H1 (cell line): ENCODE measurements around the gene SOX30. TPM values are rescaled to one million over a fixed set of nuclear protein-coding genes. Genes with fewer than 3 reads are reported as not detected.

Source experiments
- CTCF ChIA-PET: fragments of 300-600 bp; sonication (Branson Sonifier 250); formaldehyde crosslinking; loops from one replicate; lab custom pipeline; 2021; ENCODE audit not compliant: partially characterized antibody; lab: Charles Lee
- POLR2A ChIA-PET: fragments of 300-600 bp; sonication (Branson Sonifier 250); formaldehyde crosslinking; loops from one replicate; lab custom pipeline; 2021; ENCODE audit warnings: inconsistent platforms; ENCODE audit not compliant: partially characterized antibody; lab: Charles Lee
- DNase-seq, 2 experiments: peaks; one replicate each; pipeline versions ENCODE4 v3.0.0 to v3.0.0-alpha.2; 2010 to 2022; ENCODE audit warnings: low spot score in 2 of 2, low read depth in 1 of 2, mixed read lengths in 1 of 2
- FAIRE-seq: peaks from 2 replicates; lab custom pipeline; 2011; peaks lifted over from hg19 to GRCh38; lab: Jason Lieb, UNC
- H2AFZ ChIP-seq: 2 replicates; pipeline ENCODE4 v1.8.1; 2012; ENCODE audit warnings: low read length, inconsistent platforms
- H2AK5ac ChIP-seq: 2 replicates; pipeline ENCODE4 v1.6.1; 2013; ENCODE audit warnings: low read depth, low read length
- H2BK120ac ChIP-seq: replicated peaks from 2 replicates; pipeline ENCODE3; 2013; ENCODE audit warnings: low read depth, low read length, inconsistent platforms
- H2BK12ac ChIP-seq: 2 replicates; pipeline ENCODE4 v1.6.1; 2013; ENCODE audit warnings: low read depth, low read length
- H2BK15ac ChIP-seq: 2 replicates; pipeline ENCODE4 v1.6.1; 2013; ENCODE audit warnings: low read length
- H2BK20ac ChIP-seq: 2 replicates; pipeline ENCODE4 v1.6.1; 2013; ENCODE audit warnings: low read length
- H2BK5ac ChIP-seq: 2 replicates; pipeline ENCODE4 v1.6.1; 2013; ENCODE audit warnings: low read depth, low read length
- H3K14ac ChIP-seq: 2 replicates; pipeline ENCODE4 v1.6.1; 2013; ENCODE audit warnings: inconsistent platforms; ENCODE audit not compliant: insufficient read length
- H3K18ac ChIP-seq: 2 replicates; pipeline ENCODE4 v1.6.1; 2013; ENCODE audit warnings: low read length; ENCODE audit errors: extremely low read depth
- H3K23ac ChIP-seq: 2 replicates; pipeline ENCODE4 v1.6.1; 2013; ENCODE audit warnings: inconsistent platforms; ENCODE audit not compliant: insufficient read length
- H3K23me2 ChIP-seq: 2 replicates; pipeline ENCODE4 v1.6.1; 2013; ENCODE audit warnings: low read depth, low read length
- H3K27ac ChIP-seq: 2 replicates; pipeline ENCODE4 v1.6.1; 2011; ENCODE audit warnings: low read depth, low read length, inconsistent platforms
- H3K27me3 ChIP-seq, 4 experiments: replicated peaks in 1 of 4; 1 replicate in 1 of 4; 2 replicates in 3 of 4; pipeline versions ENCODE4 v1.6.1 to v1.8.1; 2011 to 2013; ENCODE audit warnings: low read length in 3 of 4, mild to moderate bottlenecking in 3 of 4, inconsistent platforms in 2 of 4, mixed read lengths in 2 of 4, moderate library complexity in 1 of 4; ENCODE audit not compliant: control insufficient read depth in 3 of 4, insufficient read depth in 3 of 4; ENCODE audit errors: extremely low read depth in 1 of 4
- H3K36me3 ChIP-seq, 4 experiments: 2 replicates each; pipeline versions ENCODE4 v1.6.1 to v1.8.1; 2011 to 2013; ENCODE audit warnings: mild to moderate bottlenecking in 4 of 4, low read length in 3 of 4, moderate library complexity in 2 of 4, control low read depth in 1 of 4, inconsistent platforms in 1 of 4; ENCODE audit not compliant: insufficient read depth in 4 of 4, control insufficient read depth in 2 of 4
- H3K4ac ChIP-seq: replicated peaks from 2 replicates; pipeline ENCODE3; 2013; ENCODE audit warnings: low read length, low read depth, mixed read lengths, inconsistent platforms; ENCODE audit not compliant: insufficient read length
- H3K4me1 ChIP-seq, 4 experiments: replicated peaks in 1 of 4; 1 replicate in 1 of 4; 2 replicates in 3 of 4; pipeline versions ENCODE4 v1.6.1 to v1.8.1; 2011 to 2013; ENCODE audit warnings: low read length in 3 of 4, inconsistent platforms in 2 of 4, mixed read lengths in 1 of 4; ENCODE audit not compliant: insufficient read depth in 4 of 4, control insufficient read depth in 3 of 4
- H3K4me2 ChIP-seq, 2 experiments: 2 replicates each; pipeline versions ENCODE4 v1.6.1 to v1.8.1; 2011 to 2013; ENCODE audit warnings: low read depth in 2 of 2, low read length in 2 of 2, control low read depth in 1 of 2, inconsistent platforms in 1 of 2, mild to moderate bottlenecking in 1 of 2; ENCODE audit not compliant: insufficient read depth in 1 of 2
- H3K4me3 ChIP-seq, 4 experiments: fragments of 200-600, 300-600 bp in 1 of 4; sonication (generic), shearing (Covaris generic), sonication (Bioruptor Twin) in 1 of 4; 2 replicates each; pipeline versions ENCODE4 v1.5.1 to v1.8.1; 2011 to 2016; ENCODE audit warnings: low read length in 4 of 4, low read depth in 3 of 4, control low read depth in 2 of 4, inconsistent platforms in 2 of 4, mild to moderate bottlenecking in 2 of 4, mixed read lengths in 1 of 4, moderate library complexity in 1 of 4; ENCODE audit not compliant: insufficient read depth in 2 of 4; ENCODE audit errors: extremely low read depth in 1 of 4
- H3K56ac ChIP-seq: replicated peaks from 2 replicates; pipeline ENCODE3; 2013; ENCODE audit warnings: low read depth, mild to moderate bottlenecking, mixed read lengths, low read length, inconsistent platforms; ENCODE audit not compliant: insufficient read length
- H3K79me1 ChIP-seq: 2 replicates; pipeline ENCODE4 v1.6.1; 2013; ENCODE audit warnings: low read depth, low read length, control low read depth
- H3K79me2 ChIP-seq, 2 experiments: 2 replicates each; pipeline versions ENCODE4 v1.6.1 to v1.8.1; 2012 to 2013; ENCODE audit warnings: low read length in 2 of 2, mild to moderate bottlenecking in 2 of 2, inconsistent platforms in 1 of 2; ENCODE audit not compliant: insufficient read depth in 2 of 2, control insufficient read depth in 1 of 2
- H3K9ac ChIP-seq, 4 experiments: replicated peaks in 1 of 4; 1 replicate in 1 of 4; 2 replicates in 3 of 4; pipeline versions ENCODE4 v1.6.1 to v1.8.1; 2011 to 2013; ENCODE audit warnings: low read depth in 3 of 4, low read length in 3 of 4, control low read depth in 2 of 4, mild to moderate bottlenecking in 2 of 4, moderate library complexity in 2 of 4, inconsistent platforms in 1 of 4; ENCODE audit errors: extremely low read depth in 1 of 4
- H3K9me3 ChIP-seq, 2 experiments: 2 replicates each; pipeline versions ENCODE4 v1.6.1 to v1.8.1; 2012 to 2013; ENCODE audit warnings: mild to moderate bottlenecking in 2 of 2, moderate library complexity in 2 of 2, control low read depth in 1 of 2, inconsistent platforms in 1 of 2, low read depth in 1 of 2, low read length in 1 of 2, mixed read lengths in 1 of 2; ENCODE audit not compliant: insufficient read depth in 2 of 2
- H4K20me1 ChIP-seq, 2 experiments: replicated peaks in 1 of 2; 2 replicates each; pipeline versions ENCODE3 to v1.8.1; 2011 to 2013; ENCODE audit warnings: inconsistent platforms in 2 of 2, low read length in 2 of 2, mild to moderate bottlenecking in 1 of 2; ENCODE audit not compliant: insufficient read depth in 2 of 2, control insufficient read depth in 1 of 2
- H4K5ac ChIP-seq: 2 replicates; pipeline ENCODE4 v1.6.1; 2013; ENCODE audit warnings: low read length, low read depth, mixed read lengths, inconsistent platforms; ENCODE audit not compliant: insufficient read length
- H4K8ac ChIP-seq: 2 replicates; pipeline ENCODE4 v1.8.0; 2013; ENCODE audit warnings: mild to moderate bottlenecking, moderate library complexity, low read length, inconsistent platforms; ENCODE audit not compliant: insufficient read depth; ENCODE audit errors: extremely low read depth
- H4K91ac ChIP-seq: replicated peaks from 2 replicates; pipeline ENCODE3; 2013; ENCODE audit warnings: low read length, mixed read lengths, inconsistent platforms; ENCODE audit not compliant: insufficient read length
- BCL11A ChIP-seq, 2 experiments: IDR thresholded peaks; one replicate each; pipeline ENCODE4 v1.6.1; 2011; ENCODE audit warnings: low read depth in 2 of 2, low read length in 2 of 2, mild to moderate bottlenecking in 2 of 2
- CTBP2 ChIP-seq: IDR thresholded peaks from 2 replicates; pipeline ENCODE4 v1.7.0; 2011; ENCODE audit warnings: borderline replicate concordance, mild to moderate bottlenecking, moderate library complexity, mixed read lengths, low read length; ENCODE audit not compliant: insufficient read depth, insufficient read length
- HDAC2 ChIP-seq, 2 experiments: fragments of 300-600 bp in 1 of 2; sonication (generic) in 1 of 2; IDR thresholded peaks; 2 replicates each; pipeline ENCODE4 v1.6.1; 2011 to 2012; ENCODE audit warnings: low read depth in 2 of 2, low read length in 2 of 2, mild to moderate bottlenecking in 2 of 2, moderate library complexity in 2 of 2, borderline replicate concordance in 1 of 2, inconsistent platforms in 1 of 2
- JUN ChIP-seq: IDR thresholded peaks from 2 replicates; pipeline ENCODE4 v1.6.1; 2011; ENCODE audit warnings: low read depth, mild to moderate bottlenecking, improper control_type of control experiment, low read length
- POLR2A ChIP-seq, 2 experiments: IDR thresholded peaks; 1 replicate in 1 of 2; 2 replicates in 1 of 2; pipeline ENCODE4 v1.6.1; 2011; ENCODE audit warnings: low read depth in 2 of 2, low read length in 2 of 2, mild to moderate bottlenecking in 2 of 2; ENCODE audit errors: control extremely low read depth in 1 of 2
- POU5F1 ChIP-seq: IDR thresholded peaks from 2 replicates; pipeline ENCODE4 v1.6.1; 2011; ENCODE audit warnings: low read depth, mild to moderate bottlenecking, low read length, moderate library complexity
- SIRT6 ChIP-seq: IDR thresholded peaks from one replicate; pipeline ENCODE4 v1.7.1; 2012; ENCODE audit warnings: low read length, inconsistent platforms
- TAF7 ChIP-seq: optimal IDR thresholded peaks from 2 replicates; pipeline ENCODE3; 2011; ENCODE audit warnings: low read depth, mild to moderate bottlenecking, inconsistent platforms, low read length, moderate library complexity, borderline replicate concordance
- TCF12 ChIP-seq: IDR thresholded peaks from 2 replicates; pipeline ENCODE4 v1.6.1; 2011; ENCODE audit warnings: low read depth, mild to moderate bottlenecking, low read length
- YY1 ChIP-seq: IDR thresholded peaks from 2 replicates; pipeline ENCODE4 v1.6.1; 2011; ENCODE audit warnings: low read depth, mild to moderate bottlenecking, low read length
- WGBS, 2 experiments: shearing (Covaris generic) in 1 of 2; methylation state at CpG; one replicate each; pipeline versions ENCODE4 v1.1.6 to v1.1.7; 2013 to 2015; ENCODE audit warnings: low lambda C conversion rate in 2 of 2, mixed read lengths in 2 of 2, inconsistent platforms in 1 of 2, low coverage in 1 of 2, missing lambda C conversion rate in 1 of 2; ENCODE audit not compliant: insufficient replicate concordance in 2 of 2, insufficient coverage in 1 of 2, insufficient read length in 1 of 2; ENCODE audit errors: extremely low coverage in 1 of 2, missing lambda C conversion rate in 1 of 2; 5-methylcytosine and 5-hydroxymethylcytosine counted together
- polyA plus RNA-seq, 7 experiments: library from polyadenylated mRNA; depleted of rRNA in 3 of 7; stranded (reverse) in 5 of 7; unstranded in 2 of 7; fragments of >200 nt in 5 of 7; fragments of 200-250 nt in 2 of 7; gene quantifications; 1 replicate in 5 of 7; 2 replicates in 1 of 7; 4 replicates in 1 of 7; pipeline versions ENCODE4 v1.2.1 to v1.2.3, GENCODE V29; 2011 to 2013; ENCODE audit warnings: missing spikeins in 2 of 7, mixed read lengths in 2 of 7
- total RNA-seq: library from RNA; stranded (reverse); fragmentation: NEBNext Ultra II Directional; extraction: Animal tissue kit (Norgen Biotek cat#: 25700); gene quantifications from 2 replicates; pipeline ENCODE4 v1.2.1, GENCODE V29; 2021
- TF ChIP-seq, protein P1 (sequence below): IDR thresholded peaks from 2 replicates; pipeline ENCODE4 v1.6.1; 2012; ENCODE audit warnings: inconsistent platforms
- TF ChIP-seq, protein P2 (sequence below), 3 experiments: IDR thresholded peaks; 1 replicate in 2 of 3; 2 replicates in 1 of 3; pipeline versions ENCODE4 v1.5.1 to v1.6.1; 2011; ENCODE audit warnings: low read length in 3 of 3, mild to moderate bottlenecking in 3 of 3, inconsistent platforms in 2 of 3, low read depth in 1 of 3, moderate library complexity in 1 of 3; ENCODE audit not compliant: insufficient read depth in 1 of 3; ENCODE audit errors: control extremely low read depth in 1 of 3

SOX30 gene
- total and polyA plus RNA-seq, 2 of the 8 experiments (the other 6 are each of a cell fraction or from before 2014, with no cell fraction given), result 0.35 TPM; not detected in 1

DNA sequence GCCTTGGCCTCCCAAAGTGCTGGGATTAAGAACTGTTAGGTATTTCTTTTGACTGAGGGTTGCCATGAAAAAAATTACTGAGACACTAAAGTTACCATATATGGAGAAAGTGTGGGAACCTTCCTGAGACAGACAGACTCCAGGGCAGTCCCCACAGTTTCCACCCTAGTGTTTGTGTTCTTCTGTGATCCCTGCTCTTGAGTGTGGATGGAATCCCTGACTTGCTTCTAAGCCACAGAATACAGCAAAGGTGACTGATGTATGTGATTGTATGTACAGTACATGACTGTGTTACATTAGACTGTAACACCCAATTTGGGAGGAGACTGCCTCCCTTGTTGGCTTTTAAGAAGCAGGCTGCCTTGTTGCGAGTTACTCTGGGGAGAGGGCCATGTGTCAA is 52.0 kb downstream of the SOX30 start:
- Histone ChIP-seq H3K79me1 (no peaks in the 10 kb centered on the region), H4K5ac (no peak overlapping the region), H3K14ac (no peak overlapping the region), H2BK120ac (no peak overlapping the region), H3K23ac (no peak overlapping the region), H3K27ac (no peak overlapping the region), H3K27me3 (no peaks in the 10 kb centered on the region), H3K36me3 (no peaks in the 10 kb centered on the region), H3K9me3 (no peaks in the 10 kb centered on the region), H3K18ac (no peak overlapping the region), H2BK20ac (no peak overlapping the region), H2BK12ac (no peak overlapping the region), H2BK5ac (no peak overlapping the region), H3K56ac (no peak overlapping the region), H3K79me2 (no peaks in the 10 kb centered on the region), H3K4me3 (no peak overlapping the region), H2AK5ac (no peak overlapping the region), H3K9ac (no peak overlapping the region), H4K20me1 (no peaks in the 10 kb centered on the region), H4K8ac (no peak overlapping the region), H2BK15ac (no peak overlapping the region), H3K4me2 (no peak overlapping the region), H3K23me2 (0 out of 2 replicates have a peak, but pooled peaks cover 2% of the 10 kb centered on the region), H3K4me1 (no peaks in the 10 kb centered on the region), H3K4ac (no peak overlapping the region), H2AFZ (no peak overlapping the region), H4K91ac (no peak overlapping the region)
- FAIRE-seq, result no peak
- 93% methylated on average over 1 of the region's 1 CpG; no CpG with 5 or more reads in 1 of the 2 experiments for WGBS, 2 experiments
- DNase-seq, result no peak
- ChIA-PET POLR2A (no interaction called here), CTCF (interaction anchor here (0.6 to 1.0 kb wide), 3 partner anchors 12 to 597 kb away, joined by 3 read pairs; no protein-coding TSS in a partner anchor)
- TF ChIP-seq, protein P1, sequence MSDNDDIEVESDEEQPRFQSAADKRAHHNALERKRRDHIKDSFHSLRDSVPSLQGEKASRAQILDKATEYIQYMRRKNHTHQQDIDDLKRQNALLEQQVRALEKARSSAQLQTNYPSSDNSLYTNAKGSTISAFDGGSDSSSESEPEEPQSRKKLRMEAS, result no peak
- no peak for TF ChIP-seq CTBP2
- no peak for TF ChIP-seq YY1
- TF ChIP-seq HDAC2 (IDR thresholded peaks at IDR 0.05; ENCODE audit: borderline replicate concordance in 1 of 2, low read depth in 2 of 2, low read length in 2 of 2), result no peak
- no peak for TF ChIP-seq POU5F1
- no peak for TF ChIP-seq TAF7
- TF ChIP-seq, protein P2, sequence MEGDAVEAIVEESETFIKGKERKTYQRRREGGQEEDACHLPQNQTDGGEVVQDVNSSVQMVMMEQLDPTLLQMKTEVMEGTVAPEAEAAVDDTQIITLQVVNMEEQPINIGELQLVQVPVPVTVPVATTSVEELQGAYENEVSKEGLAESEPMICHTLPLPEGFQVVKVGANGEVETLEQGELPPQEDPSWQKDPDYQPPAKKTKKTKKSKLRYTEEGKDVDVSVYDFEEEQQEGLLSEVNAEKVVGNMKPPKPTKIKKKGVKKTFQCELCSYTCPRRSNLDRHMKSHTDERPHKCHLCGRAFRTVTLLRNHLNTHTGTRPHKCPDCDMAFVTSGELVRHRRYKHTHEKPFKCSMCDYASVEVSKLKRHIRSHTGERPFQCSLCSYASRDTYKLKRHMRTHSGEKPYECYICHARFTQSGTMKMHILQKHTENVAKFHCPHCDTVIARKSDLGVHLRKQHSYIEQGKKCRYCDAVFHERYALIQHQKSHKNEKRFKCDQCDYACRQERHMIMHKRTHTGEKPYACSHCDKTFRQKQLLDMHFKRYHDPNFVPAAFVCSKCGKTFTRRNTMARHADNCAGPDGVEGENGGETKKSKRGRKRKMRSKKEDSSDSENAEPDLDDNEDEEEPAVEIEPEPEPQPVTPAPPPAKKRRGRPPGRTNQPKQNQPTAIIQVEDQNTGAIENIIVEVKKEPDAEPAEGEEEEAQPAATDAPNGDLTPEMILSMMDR (IDR thresholded peaks at IDR 0.05; ENCODE audit: control extremely low read depth in 1 of 3, insufficient read depth in 1 of 3, low read depth in 1 of 3, low read length in 3 of 3), result no peak
- TF ChIP-seq BCL11A (IDR thresholded peaks at IDR 0.05; ENCODE audit: low read depth in 2 of 2, low read length in 2 of 2), result no peak
- no peak for TF ChIP-seq TCF12
- no peak for TF ChIP-seq SIRT6
- TF ChIP-seq JUN, result no peak
- TF ChIP-seq POLR2A (IDR thresholded peaks at IDR 0.05; ENCODE audit: control extremely low read depth in 1 of 2, low read depth in 2 of 2, low read length in 2 of 2), result no peak
